AG09319 (cell line): ENCODE measurements around the gene KIAA1958.

Source experiments
- DNase-seq: peaks from one replicate; pipeline ENCODE4 v3.0.0-alpha.2; 2010; ENCODE audit warnings: low read depth; ENCODE audit errors: extremely low read depth
- TF ChIP-seq, protein P1 (sequence below): IDR thresholded peaks from 2 replicates; pipeline ENCODE4 v1.5.1; 2011; ENCODE audit warnings: low read depth, mild to moderate bottlenecking, inconsistent platforms, low read length, moderate library complexity

KIAA1958 gene

DNA sequence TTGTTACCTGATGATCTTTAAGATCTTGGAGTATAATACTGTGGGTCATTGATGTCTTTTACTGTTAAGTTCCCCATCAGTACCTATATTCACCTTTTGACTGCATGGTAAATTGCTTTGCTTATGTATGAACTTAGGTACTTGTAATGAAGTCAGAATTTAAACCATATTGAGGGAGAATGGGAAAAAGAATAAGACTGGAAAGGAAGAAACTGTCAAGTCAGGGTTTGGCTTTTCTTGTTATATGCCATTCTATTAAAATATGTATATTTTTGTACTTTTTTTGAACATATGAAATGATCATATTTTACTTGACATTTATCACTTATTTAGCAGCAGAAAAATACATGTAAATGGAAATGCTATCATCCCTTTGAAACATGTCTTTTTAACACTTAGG lies 58.6 kb downstream of the KIAA1958 start:
- TF ChIP-seq, protein P1, sequence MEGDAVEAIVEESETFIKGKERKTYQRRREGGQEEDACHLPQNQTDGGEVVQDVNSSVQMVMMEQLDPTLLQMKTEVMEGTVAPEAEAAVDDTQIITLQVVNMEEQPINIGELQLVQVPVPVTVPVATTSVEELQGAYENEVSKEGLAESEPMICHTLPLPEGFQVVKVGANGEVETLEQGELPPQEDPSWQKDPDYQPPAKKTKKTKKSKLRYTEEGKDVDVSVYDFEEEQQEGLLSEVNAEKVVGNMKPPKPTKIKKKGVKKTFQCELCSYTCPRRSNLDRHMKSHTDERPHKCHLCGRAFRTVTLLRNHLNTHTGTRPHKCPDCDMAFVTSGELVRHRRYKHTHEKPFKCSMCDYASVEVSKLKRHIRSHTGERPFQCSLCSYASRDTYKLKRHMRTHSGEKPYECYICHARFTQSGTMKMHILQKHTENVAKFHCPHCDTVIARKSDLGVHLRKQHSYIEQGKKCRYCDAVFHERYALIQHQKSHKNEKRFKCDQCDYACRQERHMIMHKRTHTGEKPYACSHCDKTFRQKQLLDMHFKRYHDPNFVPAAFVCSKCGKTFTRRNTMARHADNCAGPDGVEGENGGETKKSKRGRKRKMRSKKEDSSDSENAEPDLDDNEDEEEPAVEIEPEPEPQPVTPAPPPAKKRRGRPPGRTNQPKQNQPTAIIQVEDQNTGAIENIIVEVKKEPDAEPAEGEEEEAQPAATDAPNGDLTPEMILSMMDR = no peak
- DNase-seq = no peak

GRCh38 chr9:112546149-112547012 lies 59.8 kb downstream of the KIAA1958 start:
- no peak for DNase-seq
- TF ChIP-seq, protein P1 = no peak

GRCh38 chr9:112548051-112548440 lies 61.4 kb downstream of the KIAA1958 start:
- TF ChIP-seq, protein P1 = no peak
- no peak for DNase-seq

DNA sequence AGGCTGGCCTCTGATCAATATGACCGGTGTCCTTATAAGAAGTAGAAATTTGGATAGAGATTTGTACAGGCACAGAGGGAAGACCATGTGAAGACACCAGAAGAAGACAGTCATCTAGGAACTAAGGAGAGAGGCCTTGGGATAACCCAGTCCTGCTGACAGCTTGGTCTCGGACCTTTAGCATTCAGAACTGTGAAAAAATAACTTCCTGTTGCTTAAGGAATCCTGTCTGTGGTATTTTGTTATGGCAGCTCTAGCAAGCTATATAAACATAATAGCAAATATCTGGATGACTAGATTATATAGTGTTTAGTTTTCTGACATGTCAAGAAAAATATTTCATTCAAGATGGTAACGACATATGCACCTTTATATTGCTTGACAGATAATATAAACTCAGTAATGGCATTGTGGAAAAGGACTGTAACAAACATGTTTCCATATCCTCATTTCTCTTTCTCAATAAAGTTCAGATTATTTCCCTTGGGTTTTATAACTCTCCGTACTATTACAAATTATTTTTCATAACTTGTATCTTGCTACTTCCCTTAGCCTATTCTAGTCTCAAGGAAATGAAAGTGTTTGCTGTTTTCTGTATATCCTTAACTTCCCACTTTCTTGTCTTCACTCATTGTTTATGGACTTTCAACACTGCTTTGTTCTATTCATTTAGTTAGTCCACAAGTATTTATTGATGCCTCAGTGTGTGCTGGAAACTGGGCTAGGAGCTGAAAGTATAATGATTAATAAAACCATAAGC lies 62.4 kb downstream of the KIAA1958 start:
- no peak for DNase-seq
- TF ChIP-seq, protein P1 = no peak

- no peak for DNase-seq
- TF ChIP-seq, protein P1 = no peak
Measured at GRCh38 chr9:112550531-112550930, 63.9 kb downstream of the KIAA1958 start.

DNA sequence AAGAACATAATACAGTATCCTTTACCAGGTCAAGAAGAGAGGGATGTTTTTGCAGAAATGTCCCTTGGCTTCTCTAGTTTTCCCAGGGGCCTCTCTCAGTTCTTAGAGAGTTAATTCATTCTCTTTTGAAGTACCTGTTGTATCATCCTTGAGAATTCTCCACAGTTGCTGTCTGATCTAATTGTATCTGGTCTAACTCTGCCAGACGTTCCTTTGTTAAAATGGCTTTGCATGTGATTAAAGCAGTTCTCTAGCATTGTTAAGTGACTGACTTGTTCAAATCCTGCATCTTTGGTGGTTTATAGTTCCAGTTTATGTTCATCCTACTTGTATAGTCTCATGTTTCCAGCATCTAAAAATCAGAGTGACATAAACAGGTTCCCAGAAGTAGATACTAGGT lies 65.0 kb downstream of the KIAA1958 start:
- TF ChIP-seq, protein P1 = no peak
- no peak for DNase-seq
